ENCODE data around the gene RIN3. TPM values are rescaled to one million over a fixed set of nuclear protein-coding genes. Genes with fewer than 3 reads are reported as not detected.
A peak's percentile ranks its signal among the peaks of the same experiment; 100 is the strongest.

Gene RIN3
- total RNA-seq, 3 donors from 2014 or later (not counting 1 experiment from before 2014, with no cell fraction given) = 248 to 289 (median 282) TPM

DNA sequence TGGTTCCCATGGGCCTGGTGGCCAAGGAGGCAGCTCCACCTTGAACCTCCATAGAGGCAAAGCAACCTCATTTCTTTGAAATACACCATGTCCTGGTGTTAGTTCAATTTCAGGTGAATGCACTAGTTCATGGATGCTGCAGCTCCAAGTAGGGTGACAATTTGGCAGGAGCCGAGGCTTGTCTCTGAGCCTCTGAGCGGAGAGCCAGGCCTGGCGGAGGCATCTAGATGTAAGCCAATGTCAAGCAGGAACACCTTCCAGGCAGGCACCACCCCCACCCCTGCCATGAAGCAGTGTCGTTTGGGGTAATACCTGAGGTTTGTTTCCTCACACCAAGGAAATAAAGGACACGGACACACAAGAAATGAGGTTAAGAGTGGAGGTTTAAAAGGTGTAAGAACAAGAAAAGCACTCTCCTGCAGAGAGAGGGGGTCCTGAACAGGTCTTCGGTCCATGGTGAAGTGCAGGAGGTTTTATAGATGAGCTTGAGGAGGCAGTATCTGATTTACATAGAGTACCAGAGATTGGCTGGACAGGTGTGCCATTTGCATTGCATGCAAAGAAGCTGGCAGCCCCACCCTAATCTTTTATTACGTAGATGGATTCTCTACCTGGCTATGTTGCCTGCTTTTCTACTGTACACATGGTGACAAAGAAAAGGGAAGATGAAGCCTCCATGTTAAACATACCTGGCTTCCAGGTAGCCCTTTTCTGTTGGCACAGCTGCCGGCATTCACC lies 60.3 kb downstream of the RIN3 start:
- H3K4me1 Mint-ChIP-seq = peaks cover 76 to 79% of the 10 kb centered on the region in 2 donors
- no peaks in the 10 kb centered on the region for H3K9me3 Mint-ChIP-seq

DNA sequence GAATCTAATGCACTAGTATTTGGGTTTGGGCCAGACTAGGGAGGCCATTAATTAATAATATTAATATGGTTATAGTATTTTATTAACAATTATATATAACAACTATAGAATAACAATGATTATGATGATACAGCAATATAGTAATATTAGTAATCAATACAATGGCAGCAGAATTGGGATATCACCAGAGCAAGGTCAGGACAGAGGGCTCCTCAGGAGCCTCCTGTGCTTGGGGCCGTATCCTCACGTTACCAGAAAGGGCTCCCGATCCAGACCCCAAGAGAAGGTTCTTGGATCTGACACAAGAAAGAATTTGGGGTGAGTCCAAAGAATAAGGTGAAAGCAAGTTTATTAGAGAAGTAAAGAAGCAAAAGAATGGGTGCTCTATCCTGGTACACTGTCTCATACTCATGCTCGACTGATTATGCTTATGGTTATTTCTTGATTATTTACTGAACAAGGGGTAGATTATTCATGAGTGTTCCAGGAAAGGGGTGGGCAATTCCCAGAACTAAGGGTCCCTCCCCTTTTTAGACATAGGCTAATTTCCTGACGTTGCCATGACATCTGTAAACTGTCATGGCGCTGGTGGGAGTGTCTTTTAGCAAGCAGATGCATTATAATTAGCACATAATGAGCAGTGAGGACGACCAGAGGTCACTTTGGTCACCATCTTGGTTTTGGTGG lies 61.6 kb downstream of the RIN3 start:
- no peaks in the 10 kb centered on the region for H3K9me3 Mint-ChIP-seq
- Histone ChIP-seq H3K9me3 (ENCODE audit: control insufficient read depth, insufficient read depth, low read length) (no peaks in the 10 kb centered on the region), H3K4me1 (ENCODE audit: control insufficient read depth, insufficient read depth, low read length) (peaks cover 91% of the 10 kb centered on the region), H3K36me3 (ENCODE audit: control insufficient read depth, insufficient read depth, low read length) (peaks cover 37% of the 10 kb centered on the region), H3K27me3 (ENCODE audit: control insufficient read depth, insufficient read depth, low read length) (no peaks in the 10 kb centered on the region), H3K27ac (ENCODE audit: low read length) (no peak overlapping the region), H3K4me3 (ENCODE audit: low read length) (no peak overlapping the region)
- no peaks in the 10 kb centered on the region for H3K36me3 Mint-ChIP-seq
- peak overlapping the region; percentile 2 to 45 for H3K27ac Mint-ChIP-seq
- no peaks in the 10 kb centered on the region for H3K27me3 Mint-ChIP-seq (ENCODE audit: low read depth in 2 of 2)
- ATAC-seq (no peak), DNase-seq (no peak)
- TF ChIP-seq, protein P1, sequence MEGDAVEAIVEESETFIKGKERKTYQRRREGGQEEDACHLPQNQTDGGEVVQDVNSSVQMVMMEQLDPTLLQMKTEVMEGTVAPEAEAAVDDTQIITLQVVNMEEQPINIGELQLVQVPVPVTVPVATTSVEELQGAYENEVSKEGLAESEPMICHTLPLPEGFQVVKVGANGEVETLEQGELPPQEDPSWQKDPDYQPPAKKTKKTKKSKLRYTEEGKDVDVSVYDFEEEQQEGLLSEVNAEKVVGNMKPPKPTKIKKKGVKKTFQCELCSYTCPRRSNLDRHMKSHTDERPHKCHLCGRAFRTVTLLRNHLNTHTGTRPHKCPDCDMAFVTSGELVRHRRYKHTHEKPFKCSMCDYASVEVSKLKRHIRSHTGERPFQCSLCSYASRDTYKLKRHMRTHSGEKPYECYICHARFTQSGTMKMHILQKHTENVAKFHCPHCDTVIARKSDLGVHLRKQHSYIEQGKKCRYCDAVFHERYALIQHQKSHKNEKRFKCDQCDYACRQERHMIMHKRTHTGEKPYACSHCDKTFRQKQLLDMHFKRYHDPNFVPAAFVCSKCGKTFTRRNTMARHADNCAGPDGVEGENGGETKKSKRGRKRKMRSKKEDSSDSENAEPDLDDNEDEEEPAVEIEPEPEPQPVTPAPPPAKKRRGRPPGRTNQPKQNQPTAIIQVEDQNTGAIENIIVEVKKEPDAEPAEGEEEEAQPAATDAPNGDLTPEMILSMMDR (IDR thresholded peaks at IDR 0.05) = no peak
- H3K4me1 Mint-ChIP-seq = peaks cover 71 to 76% of the 10 kb centered on the region in 2 donors
- intact Hi-C loops (cut with micrococcal nuclease) = no loop called here
- H3K4me3 Mint-ChIP-seq = no peak overlapping the region
- WGBS (ENCODE audit: insufficient coverage) = 88% methylated on average over 7 of the region's 7 CpGs

More for the DNA sequence above, 60.3 kb downstream of the RIN3 start:
- H3K36me3 ChIP-seq (ENCODE audit: control insufficient read depth, insufficient read depth, low read length) = peaks cover 26% of the 10 kb centered on the region
- no peak overlapping the region for H3K4me3 ChIP-seq (ENCODE audit: low read length)
- DNase-seq (no peak), ATAC-seq (no peak)
- Mint-ChIP-seq H3K27ac (peak overlapping the region; percentile 25 to 98), H3K27me3 (ENCODE audit: low read depth in 2 of 2) (no peaks in the 10 kb centered on the region), H3K4me3 (no peak overlapping the region), H3K36me3 (no peaks in the 10 kb centered on the region)
- WGBS (ENCODE audit: insufficient coverage) = 81% methylated on average over 8 of the region's 8 CpGs
- H3K27me3 ChIP-seq (ENCODE audit: control insufficient read depth, insufficient read depth, low read length) = no peaks in the 10 kb centered on the region
- peaks cover 94% of the 10 kb centered on the region for H3K4me1 ChIP-seq (ENCODE audit: control insufficient read depth, insufficient read depth, low read length)
- intact Hi-C loops (cut with micrococcal nuclease) = no loop called here
- TF ChIP-seq, protein P1 (IDR thresholded peaks at IDR 0.05) = no peak
- no peak overlapping the region for H3K27ac ChIP-seq (ENCODE audit: low read length)
- H3K9me3 ChIP-seq (ENCODE audit: control insufficient read depth, insufficient read depth, low read length) = no peaks in the 10 kb centered on the region

DNA sequence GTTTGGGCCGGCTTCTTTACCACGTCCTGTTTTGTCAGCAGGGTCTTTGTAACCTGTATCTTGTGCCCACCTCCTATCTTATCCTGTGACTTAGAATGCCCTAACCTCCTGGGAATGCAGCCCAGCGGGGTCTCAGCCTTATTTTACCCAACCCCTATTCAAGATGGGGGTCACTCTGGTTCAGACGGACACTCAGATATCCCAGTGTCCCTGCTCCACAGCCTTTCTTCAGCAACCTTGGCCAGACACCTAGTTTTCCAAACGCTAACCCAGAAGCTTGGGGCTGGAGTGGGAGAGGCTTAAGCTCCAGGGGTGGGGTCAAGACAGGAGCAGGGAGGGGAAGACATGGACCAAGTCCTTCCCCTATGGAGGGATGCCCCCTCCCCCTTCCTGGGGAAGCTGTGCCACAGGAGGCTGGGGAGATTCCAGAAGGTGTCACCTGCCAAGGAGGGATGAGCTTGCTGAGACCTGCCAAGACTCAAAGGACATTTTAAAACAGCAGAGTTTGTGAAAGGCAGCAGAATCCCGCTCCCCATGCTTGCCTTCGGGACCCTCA lies 62.2 kb downstream of the RIN3 start:
- Histone ChIP-seq H3K9me3 (ENCODE audit: control insufficient read depth, insufficient read depth, low read length) (no peaks in the 10 kb centered on the region), H3K27ac (ENCODE audit: low read length) (no peak overlapping the region), H3K4me1 (ENCODE audit: control insufficient read depth, insufficient read depth, low read length) (peaks cover 91% of the 10 kb centered on the region), H3K4me3 (ENCODE audit: low read length) (no peak overlapping the region), H3K27me3 (ENCODE audit: control insufficient read depth, insufficient read depth, low read length) (no peaks in the 10 kb centered on the region), H3K36me3 (ENCODE audit: control insufficient read depth, insufficient read depth, low read length) (peaks cover 43% of the 10 kb centered on the region)
- H3K4me1 Mint-ChIP-seq = peaks cover 71 to 76% of the 10 kb centered on the region in 2 donors
- no peak overlapping the region for H3K4me3 Mint-ChIP-seq
- no peaks in the 10 kb centered on the region for H3K27me3 Mint-ChIP-seq (ENCODE audit: low read depth in 2 of 2)
- no peak for DNase-seq
- ATAC-seq = no peak
- WGBS (ENCODE audit: insufficient coverage) = 82% methylated on average over 7 of the region's 7 CpGs
- H3K27ac Mint-ChIP-seq = peak overlapping the region; percentile 96 to 98
- H3K36me3 Mint-ChIP-seq = no peaks in the 10 kb centered on the region
- TF ChIP-seq, protein P1 (IDR thresholded peaks at IDR 0.05) = no peak
- intact Hi-C loops (cut with micrococcal nuclease) = no loop called here
- no peaks in the 10 kb centered on the region for H3K9me3 Mint-ChIP-seq
